Measurements from ENCODE around the gene SYNPO2. TPM values are rescaled to one million over a fixed set of nuclear protein-coding genes. Genes with fewer than 3 reads are reported as not detected.
"Not testable (repeated sequence)": the region's sequence is repeated elsewhere in the genome, so short reads cannot be mapped to it uniquely, and the experiment has no call there.

SYNPO2 gene
- total RNA-seq, 2 experiments from 2014 or later, result 0.12 to 0.19 TPM

- intact Hi-C loops (cut with micrococcal nuclease), result no loop called here
- Mint-ChIP-seq H3K27ac (no peak overlapping the region), H3K9me3 (no peaks in the 10 kb centered on the region), H3K27me3 (peaks cover 2% of the 10 kb centered on the region), H3K4me3 (no peak overlapping the region), H3K36me3 (no peaks in the 10 kb centered on the region), H3K4me1 (ENCODE audit: low read depth) (no peaks in the 10 kb centered on the region)
- DNase-seq, result no peak
- POLR2A ChIA-PET, result no interaction called here
- CTCF ChIA-PET, result no interaction called here
These were observed 160.7 kb downstream of the SYNPO2 start for GRCh38 chr4:119049342-119049741.

- no peak for DNase-seq
- ChIA-PET CTCF (interaction anchor here (0.7 to 1.8 kb wide), 2 partner anchors 10 to 20 kb away, joined by 3 to 6 read pairs; no protein-coding TSS in a partner anchor), POLR2A (no interaction called here)
- no peak overlapping the region for H3K4me3 Mint-ChIP-seq
- H3K9me3 Mint-ChIP-seq, result no peaks in the 10 kb centered on the region
- H3K27ac Mint-ChIP-seq, result no peak overlapping the region
- no peaks in the 10 kb centered on the region for H3K36me3 Mint-ChIP-seq
- intact Hi-C loops (cut with micrococcal nuclease), result no loop called here
- peaks cover 2% of the 10 kb centered on the region for H3K27me3 Mint-ChIP-seq
- H3K4me1 Mint-ChIP-seq (ENCODE audit: low read depth), result no peaks in the 10 kb centered on the region
These were observed 162.0 kb downstream of the SYNPO2 start for GRCh38 chr4:119050527-119051090.

- CTCF ChIA-PET, result interaction anchor here (1.9 kb wide), 1 partner anchor 11 kb away, joined by 7 read pairs; no protein-coding TSS in a partner anchor
- DNase-seq, result no peak
These were observed 164.6 kb downstream of the SYNPO2 start for GRCh38 chr4:119053245-119053644.

GRCh38 chr4:119053997-119054396 lies 165.3 kb downstream of the SYNPO2 start:
- Mint-ChIP-seq H3K4me3 (no peak overlapping the region), H3K27me3 (no peaks in the 10 kb centered on the region), H3K9me3 (no peaks in the 10 kb centered on the region), H3K27ac (no peak overlapping the region), H3K36me3 (no peaks in the 10 kb centered on the region), H3K4me1 (ENCODE audit: low read depth) (no peaks in the 10 kb centered on the region)
- ChIA-PET CTCF (no interaction called here), POLR2A (no interaction called here)
- no peak for DNase-seq
- intact Hi-C loops (cut with micrococcal nuclease), result no loop called here

More at GRCh38 chr4:119053245-119053644, 164.6 kb downstream of the SYNPO2 start:
- Mint-ChIP-seq H3K36me3 (no peaks in the 10 kb centered on the region), H3K27me3 (no peaks in the 10 kb centered on the region), H3K27ac (no peak overlapping the region), H3K9me3 (no peaks in the 10 kb centered on the region), H3K4me1 (ENCODE audit: low read depth) (no peaks in the 10 kb centered on the region), H3K4me3 (no peak overlapping the region)
- intact Hi-C loops (cut with micrococcal nuclease), result no loop called here
- POLR2A ChIA-PET, result no interaction called here

- Mint-ChIP-seq H3K27ac (no peak overlapping the region), H3K9me3 (no peaks in the 10 kb centered on the region), H3K36me3 (no peaks in the 10 kb centered on the region), H3K4me3 (no peak overlapping the region), H3K27me3 (no peaks in the 10 kb centered on the region), H3K4me1 (ENCODE audit: low read depth) (no peaks in the 10 kb centered on the region)
- DNase-seq, result no peak
- CTCF ChIA-PET, result no interaction called here
- POLR2A ChIA-PET, result no interaction called here
- intact Hi-C loops (cut with micrococcal nuclease), result no loop called here
These were observed 168.8 kb downstream of the SYNPO2 start for GRCh38 chr4:119057417-119057816.

- no peaks in the 10 kb centered on the region for H3K27me3 Mint-ChIP-seq
- H3K4me3 Mint-ChIP-seq, result no peak overlapping the region
- H3K27ac Mint-ChIP-seq, result no peak overlapping the region
- no peaks in the 10 kb centered on the region for H3K9me3 Mint-ChIP-seq
- no peaks in the 10 kb centered on the region for H3K4me1 Mint-ChIP-seq (ENCODE audit: low read depth)
- H3K36me3 Mint-ChIP-seq, result no peaks in the 10 kb centered on the region
- intact Hi-C loops (cut with micrococcal nuclease), result no loop called here
- DNase-seq, result no peak
- ChIA-PET CTCF (no interaction called here), POLR2A (no interaction called here)
These were observed 170.6 kb downstream of the SYNPO2 start for GRCh38 chr4:119059221-119059620.

GRCh38 chr4:119067125-119067524 lies 178.5 kb downstream of the SYNPO2 start:
- H3K4me1 Mint-ChIP-seq (ENCODE audit: low read depth); H3K36me3 Mint-ChIP-seq; H3K4me3 Mint-ChIP-seq; intact Hi-C loops (cut with micrococcal nuclease); CTCF ChIA-PET; DNase-seq; H3K27ac Mint-ChIP-seq; H3K9me3 Mint-ChIP-seq; POLR2A ChIA-PET: not testable (repeated sequence)
- H3K27me3 Mint-ChIP-seq, result peaks cover 13% of the 10 kb centered on the region

GRCh38 chr4:119067670-119068360 lies 179.2 kb downstream of the SYNPO2 start:
- H3K36me3 Mint-ChIP-seq; DNase-seq; CTCF ChIA-PET; POLR2A ChIA-PET; H3K27ac Mint-ChIP-seq; H3K4me1 Mint-ChIP-seq (ENCODE audit: low read depth); H3K4me3 Mint-ChIP-seq; H3K9me3 Mint-ChIP-seq; intact Hi-C loops (cut with micrococcal nuclease): not testable (repeated sequence)
- H3K27me3 Mint-ChIP-seq, result peaks cover 13% of the 10 kb centered on the region

- H3K4me3 Mint-ChIP-seq, result no peak overlapping the region
These were observed 179.9 kb downstream of the SYNPO2 start for GRCh38 chr4:119068529-119068962.

GRCh38 chr4:119070301-119070700 lies 181.6 kb downstream of the SYNPO2 start:
- no peak overlapping the region for H3K27ac Mint-ChIP-seq
- H3K36me3 Mint-ChIP-seq, result no peaks in the 10 kb centered on the region
- intact Hi-C loops (cut with micrococcal nuclease), result no loop called here
- no peak for DNase-seq
- POLR2A ChIA-PET, result no interaction called here
- H3K27me3 Mint-ChIP-seq, result peaks cover 10% of the 10 kb centered on the region
- no peaks in the 10 kb centered on the region for H3K4me1 Mint-ChIP-seq (ENCODE audit: low read depth)
- no peak overlapping the region for H3K4me3 Mint-ChIP-seq
- CTCF ChIA-PET, result no interaction called here
- H3K9me3 Mint-ChIP-seq, result no peaks in the 10 kb centered on the region

More at GRCh38 chr4:119068529-119068962, 179.9 kb downstream of the SYNPO2 start:
- Mint-ChIP-seq H3K9me3 (no peaks in the 10 kb centered on the region), H3K36me3 (no peaks in the 10 kb centered on the region), H3K4me1 (ENCODE audit: low read depth) (no peaks in the 10 kb centered on the region), H3K27me3 (peaks cover 13% of the 10 kb centered on the region), H3K27ac (no peak overlapping the region)
- no peak for DNase-seq
- ChIA-PET CTCF (no interaction called here), POLR2A (no interaction called here)
- intact Hi-C loops (cut with micrococcal nuclease), result no loop called here

- no peak overlapping the region for H3K4me3 Mint-ChIP-seq
- intact Hi-C loops (cut with micrococcal nuclease), result no loop called here
- ChIA-PET POLR2A (no interaction called here), CTCF (no interaction called here)
- no peaks in the 10 kb centered on the region for H3K4me1 Mint-ChIP-seq (ENCODE audit: low read depth)
- no peak for DNase-seq
- no peaks in the 10 kb centered on the region for H3K36me3 Mint-ChIP-seq
- no peaks in the 10 kb centered on the region for H3K27me3 Mint-ChIP-seq
- H3K9me3 Mint-ChIP-seq, result peaks cover 4% of the 10 kb centered on the region
- no peak overlapping the region for H3K27ac Mint-ChIP-seq
These were observed 192.3 kb downstream of the SYNPO2 start for GRCh38 chr4:119080721-119081541.

- H3K27ac Mint-ChIP-seq, result no peak overlapping the region
These were observed 192.8 kb downstream of the SYNPO2 start for GRCh38 chr4:119081542-119081859.

More at GRCh38 chr4:119081542-119081859, 192.8 kb downstream of the SYNPO2 start:
- Mint-ChIP-seq H3K27me3 (no peaks in the 10 kb centered on the region), H3K36me3 (no peaks in the 10 kb centered on the region), H3K9me3 (peaks cover 4% of the 10 kb centered on the region), H3K4me1 (ENCODE audit: low read depth) (no peaks in the 10 kb centered on the region), H3K4me3 (no peak overlapping the region)
- DNase-seq, result no peak
- ChIA-PET CTCF (no interaction called here), POLR2A (no interaction called here)
- intact Hi-C loops (cut with micrococcal nuclease), result no loop called here
